ENCODE results near the gene PHC3. TPM values are rescaled to one million over a fixed set of nuclear protein-coding genes. Genes with fewer than 3 reads are reported as not detected.
A peak's percentile ranks its signal among the peaks of the same experiment; 100 is the strongest.

Gene PHC3
- total and polyA plus RNA-seq, 2 of the 13 experiments (the other 11 are each of a cell fraction or from before 2014, with no cell fraction given) = 24.1 to 49.0 TPM

- TF ChIP-seq, protein P1, sequence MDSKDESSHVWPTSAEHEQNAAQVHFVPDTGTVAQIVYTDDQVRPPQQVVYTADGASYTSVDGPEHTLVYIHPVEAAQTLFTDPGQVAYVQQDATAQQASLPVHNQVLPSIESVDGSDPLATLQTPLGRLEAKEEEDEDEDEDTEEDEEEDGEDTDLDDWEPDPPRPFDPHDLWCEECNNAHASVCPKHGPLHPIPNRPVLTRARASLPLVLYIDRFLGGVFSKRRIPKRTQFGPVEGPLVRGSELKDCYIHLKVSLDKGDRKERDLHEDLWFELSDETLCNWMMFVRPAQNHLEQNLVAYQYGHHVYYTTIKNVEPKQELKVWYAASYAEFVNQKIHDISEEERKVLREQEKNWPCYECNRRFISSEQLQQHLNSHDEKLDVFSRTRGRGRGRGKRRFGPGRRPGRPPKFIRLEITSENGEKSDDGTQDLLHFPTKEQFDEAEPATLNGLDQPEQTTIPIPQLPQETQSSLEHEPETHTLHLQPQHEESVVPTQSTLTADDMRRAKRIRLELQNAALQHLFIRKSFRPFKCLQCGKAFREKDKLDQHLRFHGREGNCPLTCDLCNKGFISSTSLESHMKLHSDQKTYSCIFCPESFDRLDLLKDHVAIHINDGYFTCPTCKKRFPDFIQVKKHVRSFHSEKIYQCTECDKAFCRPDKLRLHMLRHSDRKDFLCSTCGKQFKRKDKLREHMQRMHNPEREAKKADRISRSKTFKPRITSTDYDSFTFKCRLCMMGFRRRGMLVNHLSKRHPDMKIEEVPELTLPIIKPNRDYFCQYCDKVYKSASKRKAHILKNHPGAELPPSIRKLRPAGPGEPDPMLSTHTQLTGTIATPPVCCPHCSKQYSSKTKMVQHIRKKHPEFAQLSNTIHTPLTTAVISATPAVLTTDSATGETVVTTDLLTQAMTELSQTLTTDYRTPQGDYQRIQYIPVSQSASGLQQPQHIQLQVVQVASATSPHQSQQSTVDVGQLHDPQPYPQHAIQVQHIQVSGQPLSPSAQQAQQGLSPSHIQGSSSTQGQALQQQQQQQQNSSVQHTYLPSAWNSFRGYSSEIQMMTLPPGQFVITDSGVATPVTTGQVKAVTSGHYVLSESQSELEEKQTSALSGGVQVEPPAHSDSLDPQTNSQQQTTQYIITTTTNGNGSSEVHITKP (CRISPR knock-in tag; IDR thresholded peaks at IDR 0.05; ENCODE audit: low read depth) = peak; percentile 62
- TF ChIP-seq CEBPZ (IDR thresholded peaks at IDR 0.05; ENCODE audit: low read length) = no peak
- TF ChIP-seq, protein P2, sequence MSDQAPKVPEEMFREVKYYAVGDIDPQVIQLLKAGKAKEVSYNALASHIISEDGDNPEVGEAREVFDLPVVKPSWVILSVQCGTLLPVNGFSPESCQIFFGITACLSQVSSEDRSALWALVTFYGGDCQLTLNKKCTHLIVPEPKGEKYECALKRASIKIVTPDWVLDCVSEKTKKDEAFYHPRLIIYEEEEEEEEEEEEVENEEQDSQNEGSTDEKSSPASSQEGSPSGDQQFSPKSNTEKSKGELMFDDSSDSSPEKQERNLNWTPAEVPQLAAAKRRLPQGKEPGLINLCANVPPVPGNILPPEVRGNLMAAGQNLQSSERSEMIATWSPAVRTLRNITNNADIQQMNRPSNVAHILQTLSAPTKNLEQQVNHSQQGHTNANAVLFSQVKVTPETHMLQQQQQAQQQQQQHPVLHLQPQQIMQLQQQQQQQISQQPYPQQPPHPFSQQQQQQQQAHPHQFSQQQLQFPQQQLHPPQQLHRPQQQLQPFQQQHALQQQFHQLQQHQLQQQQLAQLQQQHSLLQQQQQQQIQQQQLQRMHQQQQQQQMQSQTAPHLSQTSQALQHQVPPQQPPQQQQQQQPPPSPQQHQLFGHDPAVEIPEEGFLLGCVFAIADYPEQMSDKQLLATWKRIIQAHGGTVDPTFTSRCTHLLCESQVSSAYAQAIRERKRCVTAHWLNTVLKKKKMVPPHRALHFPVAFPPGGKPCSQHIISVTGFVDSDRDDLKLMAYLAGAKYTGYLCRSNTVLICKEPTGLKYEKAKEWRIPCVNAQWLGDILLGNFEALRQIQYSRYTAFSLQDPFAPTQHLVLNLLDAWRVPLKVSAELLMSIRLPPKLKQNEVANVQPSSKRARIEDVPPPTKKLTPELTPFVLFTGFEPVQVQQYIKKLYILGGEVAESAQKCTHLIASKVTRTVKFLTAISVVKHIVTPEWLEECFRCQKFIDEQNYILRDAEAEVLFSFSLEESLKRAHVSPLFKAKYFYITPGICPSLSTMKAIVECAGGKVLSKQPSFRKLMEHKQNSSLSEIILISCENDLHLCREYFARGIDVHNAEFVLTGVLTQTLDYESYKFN (CRISPR knock-in tag; conservative IDR thresholded peaks at IDR 0.05) = peak; percentile 80
- TF ChIP-seq SMAD9 (CRISPR knock-in tag; IDR thresholded peaks at IDR 0.05) = no peak
- no peak for TF ChIP-seq TMF1 (CRISPR knock-in tag; IDR thresholded peaks at IDR 0.05; ENCODE audit: low read depth)
- no peak for TF ChIP-seq ZMAT3 (CRISPR knock-in tag; conservative IDR thresholded peaks at IDR 0.05)
- TF ChIP-seq ZNF639 (CRISPR knock-in tag; conservative IDR thresholded peaks at IDR 0.05) = 0 out of 2 replicates have a peak, but pooled peaks have one; percentile 16
- peak; percentile 22; the same call in 1 of the 2 replicates for TF ChIP-seq RXRA (CRISPR knock-in tag; IDR thresholded peaks at IDR 0.05)
- no peak for TF ChIP-seq ZSCAN21 (CRISPR knock-in tag; IDR thresholded peaks at IDR 0.05; ENCODE audit: borderline replicate concordance)
- peak; percentile 45 for TF ChIP-seq FOXA3 (CRISPR knock-in tag; IDR thresholded peaks at IDR 0.05)
- TF ChIP-seq ZBTB1 (CRISPR knock-in tag; IDR thresholded peaks at IDR 0.05; ENCODE audit: borderline replicate concordance) = no peak
- TF ChIP-seq ZNF431 (CRISPR knock-in tag; IDR thresholded peaks at IDR 0.05; ENCODE audit: borderline replicate concordance, low read depth) = peak; percentile 46; the same call in 1 of the 2 replicates
- no peak for TF ChIP-seq ZNF788 (CRISPR knock-in tag; IDR thresholded peaks at IDR 0.05; ENCODE audit: borderline replicate concordance)
- 0 out of 2 replicates have a peak, but pooled peaks have one; percentile 24 for TF ChIP-seq CCDC6 (CRISPR knock-in tag; IDR thresholded peaks at IDR 0.05)
- TF ChIP-seq TAF15 (IDR thresholded peaks at IDR 0.05; ENCODE audit: low read depth, low read length, poor library complexity, severe bottlenecking) = no peak
- TF ChIP-seq TSC22D2 (CRISPR knock-in tag; IDR thresholded peaks at IDR 0.05; ENCODE audit: borderline replicate concordance) = 0 out of 2 replicates have a peak, but pooled peaks have one; percentile 4
Observed at GRCh38 chr3:170078620-170079281, 102.8 kb downstream of the PHC3 start (continued).
